Inflammatory macrophage (primary cell): ENCODE data around the gene GABPB2.

Source experiments
- DNase-seq, 2 donors: peaks; one replicate each; pipeline ENCODE4 v3.0.0-alpha.2; 2020 to 2022

GABPB2 gene

DNA sequence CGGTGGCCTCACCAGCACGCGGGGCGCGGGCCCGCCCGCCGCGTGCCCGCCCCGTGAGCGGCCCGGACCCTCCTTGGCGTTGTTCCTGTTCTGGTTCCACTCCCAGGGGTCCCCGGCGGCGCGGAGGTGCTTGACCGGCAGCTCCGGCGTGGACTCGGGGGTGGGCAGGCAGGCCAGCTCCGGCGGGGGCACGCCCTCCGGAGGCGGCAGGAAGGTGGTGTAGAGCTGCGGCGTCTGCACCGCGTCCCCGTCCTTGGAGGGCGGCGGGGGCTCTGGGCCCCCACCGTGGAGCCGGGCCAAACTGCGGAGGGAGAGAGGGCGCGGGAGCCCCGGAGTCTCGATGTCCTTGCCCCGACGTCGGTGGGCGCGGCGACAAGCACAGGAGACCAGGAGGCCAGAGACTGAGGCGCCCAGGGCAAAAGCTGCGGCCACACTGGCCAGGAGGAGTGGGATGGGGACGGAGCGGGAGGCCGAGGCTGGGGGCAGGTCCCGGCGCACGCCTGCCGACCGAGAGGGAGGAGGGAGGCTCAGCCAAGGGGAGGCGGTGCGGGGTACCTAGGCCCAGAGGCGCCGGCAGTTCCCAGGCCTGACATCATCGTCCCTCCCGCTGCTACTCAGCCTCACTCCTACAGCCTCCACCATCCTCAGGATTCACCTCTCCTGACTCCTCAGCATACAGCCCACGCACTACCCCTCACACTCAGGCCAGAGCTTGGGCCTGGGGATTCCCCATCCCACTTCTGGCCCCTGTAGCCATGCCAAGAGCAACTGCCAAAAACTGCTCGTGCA, 62.7 kb downstream of the GABPB2 start:
- no peak for DNase-seq

DNA sequence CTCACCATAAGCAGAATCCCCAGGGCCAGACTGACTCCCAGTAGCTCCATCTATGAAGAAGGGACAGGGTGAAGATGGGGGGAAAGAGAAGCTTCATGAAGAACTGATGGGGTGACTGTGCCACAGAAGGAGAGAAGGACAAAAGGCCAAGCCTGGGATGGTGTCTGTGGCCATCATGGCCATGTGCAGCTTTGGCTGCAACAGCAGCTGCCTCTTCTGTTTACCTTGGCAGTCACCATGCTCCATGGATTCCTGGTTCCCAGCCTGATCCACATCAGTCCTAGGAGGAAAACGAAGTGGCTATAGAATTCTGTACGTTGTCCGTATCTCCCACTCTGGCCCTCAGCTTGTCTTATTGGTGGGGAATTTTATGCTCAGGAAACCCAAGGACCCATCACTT, 63.8 kb downstream of the GABPB2 start:
- DNase-seq: no peak

DNA sequence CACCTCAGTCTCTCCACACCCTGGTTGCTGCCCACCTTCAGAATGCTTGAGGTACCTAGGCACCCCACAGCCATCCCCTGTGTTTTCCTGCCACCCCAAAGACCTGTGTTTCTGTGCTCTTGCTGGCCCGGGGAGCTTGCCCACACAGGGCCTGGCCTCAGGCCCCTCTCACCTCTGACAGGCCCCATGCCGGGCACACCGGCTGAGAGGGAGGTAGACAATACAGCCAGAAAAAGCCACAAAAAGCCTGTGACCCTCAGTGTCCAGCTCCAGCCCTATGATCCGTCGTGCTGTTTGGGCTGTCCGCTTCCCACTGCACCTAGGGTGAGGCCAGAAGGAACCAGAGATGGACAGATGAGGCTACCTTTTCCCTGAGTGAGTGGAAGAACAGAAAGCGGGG, 64.4 kb downstream of the GABPB2 start:
- no peak for DNase-seq

- no peak for DNase-seq
Measured at GRCh38 chr1:151135433-151136385, 65.1 kb downstream of the GABPB2 start.

DNA sequence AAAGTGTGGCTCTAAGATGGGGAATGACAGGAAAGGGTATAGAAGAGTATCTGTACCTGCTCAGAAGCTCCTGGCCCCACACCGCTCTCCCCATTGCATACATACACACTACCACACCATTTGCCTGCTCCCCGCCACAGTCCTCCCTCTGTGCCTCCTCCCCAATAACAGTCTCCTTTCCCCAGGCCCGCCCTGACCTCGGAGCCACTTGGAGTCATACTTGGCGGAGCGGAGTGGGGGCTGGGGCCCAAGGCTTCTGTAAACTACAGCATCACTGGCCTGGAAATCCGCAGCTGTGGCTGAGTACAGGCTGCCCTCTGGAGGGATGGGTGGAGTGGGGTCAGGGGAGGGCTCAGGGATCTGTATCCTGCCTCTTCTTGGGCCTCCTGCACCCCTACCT, 67.2 kb downstream of the GABPB2 start:
- DNase-seq: no peak

- no peak for DNase-seq
Measured at GRCh38 chr1:151142411-151143056, 72.0 kb downstream of the GABPB2 start.

GRCh38 chr1:151143057-151143435, 72.5 kb downstream of the GABPB2 start:
- DNase-seq: no peak

DNA sequence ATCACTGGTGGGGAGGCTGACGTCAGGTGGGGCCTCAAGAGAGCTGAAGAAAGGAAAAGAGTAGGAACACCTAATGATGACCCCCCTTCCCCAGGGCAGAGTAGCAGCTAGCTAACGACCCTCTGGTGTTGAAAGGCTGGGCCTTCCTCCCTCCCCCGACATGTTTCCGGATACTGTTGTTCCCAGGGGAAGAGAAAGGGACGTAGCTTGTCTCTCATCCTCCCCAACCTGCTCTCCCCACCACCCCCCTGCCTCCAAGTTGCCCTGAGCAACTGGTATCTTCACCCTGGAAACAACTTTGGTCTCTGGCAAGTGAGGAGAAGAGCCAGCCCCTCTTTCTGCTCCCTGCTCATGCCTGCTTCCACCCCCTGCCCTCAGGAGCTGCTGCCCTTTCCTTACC, 73.4 kb downstream of the GABPB2 start:
- DNase-seq: no peak

GRCh38 chr1:151144474-151145303, 74.1 kb downstream of the GABPB2 start:
- DNase-seq: no peak

DNA sequence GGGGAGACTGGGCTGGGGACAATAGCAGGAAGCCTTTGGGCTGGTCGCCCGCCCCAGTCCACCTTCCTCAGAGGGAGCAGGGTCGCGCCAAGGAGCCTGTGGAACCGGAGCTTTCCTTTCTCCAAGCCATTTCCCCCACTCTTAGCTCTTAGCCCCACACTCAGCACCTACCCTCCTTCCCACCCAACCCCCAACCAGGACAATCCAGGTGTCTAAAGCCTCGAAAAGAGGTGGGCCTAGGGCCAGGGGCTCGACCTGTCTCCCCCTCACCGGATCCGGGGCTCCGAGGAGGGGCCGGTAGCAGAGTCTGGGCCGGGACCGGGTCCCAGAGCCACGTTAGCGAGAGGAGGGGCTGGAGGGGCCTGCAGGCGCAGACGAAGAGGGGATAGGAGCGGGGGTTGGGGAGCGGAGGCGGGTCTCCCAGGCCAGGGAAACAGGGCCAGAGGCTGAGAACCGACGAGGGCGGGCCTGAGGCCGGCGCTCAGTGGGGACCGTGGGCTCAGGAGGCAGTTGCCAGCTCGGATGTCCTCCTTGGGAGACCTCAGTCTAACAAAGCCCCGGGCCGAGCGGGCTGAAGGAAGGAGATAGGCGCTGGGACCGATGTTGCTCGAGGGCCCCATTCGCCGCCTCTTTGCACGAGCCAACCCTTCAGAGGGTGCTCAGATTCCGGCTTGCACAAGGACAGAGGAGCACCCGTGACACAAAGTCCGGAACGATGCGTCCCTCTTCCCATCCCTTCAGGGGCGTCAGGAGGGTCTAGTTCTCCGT, 74.9 kb downstream of the GABPB2 start:
- DNase-seq: peak; percentile 11 to 25

DNA sequence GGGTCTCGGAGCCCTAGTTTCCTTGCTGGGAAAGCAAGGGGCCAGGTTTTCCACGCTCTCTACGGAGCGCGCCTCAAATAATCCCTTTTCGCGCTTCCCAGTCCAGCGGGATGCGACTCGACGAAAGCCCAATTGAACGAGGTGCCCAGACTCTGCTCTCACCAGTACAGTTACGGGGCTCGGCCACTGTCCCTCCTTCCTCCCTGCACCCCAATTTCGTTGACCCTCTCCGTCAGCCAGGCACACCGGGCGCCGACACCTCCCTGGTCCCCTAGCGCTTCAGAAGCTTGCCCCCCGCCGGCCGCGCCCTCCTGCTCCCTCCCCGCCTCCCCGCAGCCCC, 75.5 kb downstream of the GABPB2 start:
- DNase-seq: no peak

GRCh38 chr1:151146412-151147131, 76.0 kb downstream of the GABPB2 start, which contains the start of gene SEMA6C:
Gene SEMA6C, minus strand, starts transcription at chr1:151146631. Its CDS starts 4,010 bp downstream, at chr1:151142621.
- DNase-seq: peak; percentile 86 to 89

GRCh38 chr1:151147132-151147503, 76.6 kb downstream of the GABPB2 start:
- DNase-seq: no peak

GRCh38 chr1:151147665-151148064, 77.1 kb downstream of the GABPB2 start:
- no peak for DNase-seq

- DNase-seq: peak; percentile 85 to 89
Measured at GRCh38 chr1:151156515-151156819, 85.9 kb downstream of the GABPB2 start, which contains the start of gene TNFAIP8L2. Gene TNFAIP8L2, plus strand, starts transcription at chr1:151156649. Its CDS starts 2,049 bp downstream, at chr1:151158698.

DNA sequence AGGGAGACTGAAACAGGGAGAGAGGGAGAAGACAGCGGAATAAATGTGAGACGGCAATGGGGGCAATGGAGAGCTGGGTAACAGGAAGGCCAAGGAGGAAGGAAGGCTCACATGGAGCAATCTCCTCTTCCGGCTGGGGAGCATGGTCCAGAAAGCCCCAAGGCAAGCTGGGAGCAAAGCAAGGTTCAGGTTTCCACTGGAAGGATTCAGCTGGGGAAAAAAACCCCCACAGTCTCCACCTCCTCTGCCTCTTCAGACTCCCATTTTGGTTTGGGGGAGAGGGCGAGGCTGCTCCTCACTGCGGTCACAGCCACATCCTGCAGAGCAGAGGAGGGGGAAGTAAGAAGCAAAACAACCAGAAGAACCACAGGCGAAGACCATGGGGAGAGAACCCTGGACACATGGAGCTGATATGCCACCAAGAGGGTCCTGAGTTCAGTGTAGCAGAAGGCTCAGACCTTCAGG, 86.5 kb downstream of the GABPB2 start:
- DNase-seq: peak; percentile 58 to 60

- peak; percentile 37 to 39 for DNase-seq
Measured at GRCh38 chr1:151158326-151158725, 87.8 kb downstream of the GABPB2 start.

- peak; percentile 5 to 17 for DNase-seq
Measured at GRCh38 chr1:151158751-151159251, 88.2 kb downstream of the GABPB2 start.

DNA sequence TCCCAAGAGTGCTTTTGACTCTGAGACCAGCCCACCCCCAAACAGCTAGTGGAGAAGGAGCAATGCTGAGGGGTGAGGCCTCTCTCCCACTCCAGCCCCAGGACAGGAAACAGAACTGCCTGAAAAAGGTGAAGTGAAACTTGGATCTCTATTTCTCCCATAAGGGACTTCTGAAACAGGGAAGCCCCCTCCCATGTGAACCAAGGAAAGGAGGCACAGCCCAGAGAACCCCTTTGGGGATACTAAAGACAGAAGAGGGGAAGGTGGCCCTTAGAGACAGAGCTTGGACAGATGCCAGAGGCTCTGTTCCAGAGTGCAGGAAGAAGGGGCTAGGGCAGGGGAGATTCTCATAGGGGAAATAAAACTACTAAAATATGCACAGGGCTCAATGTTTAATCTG, 88.8 kb downstream of the GABPB2 start:
- peak; percentile 47 to 51 for DNase-seq

DNA sequence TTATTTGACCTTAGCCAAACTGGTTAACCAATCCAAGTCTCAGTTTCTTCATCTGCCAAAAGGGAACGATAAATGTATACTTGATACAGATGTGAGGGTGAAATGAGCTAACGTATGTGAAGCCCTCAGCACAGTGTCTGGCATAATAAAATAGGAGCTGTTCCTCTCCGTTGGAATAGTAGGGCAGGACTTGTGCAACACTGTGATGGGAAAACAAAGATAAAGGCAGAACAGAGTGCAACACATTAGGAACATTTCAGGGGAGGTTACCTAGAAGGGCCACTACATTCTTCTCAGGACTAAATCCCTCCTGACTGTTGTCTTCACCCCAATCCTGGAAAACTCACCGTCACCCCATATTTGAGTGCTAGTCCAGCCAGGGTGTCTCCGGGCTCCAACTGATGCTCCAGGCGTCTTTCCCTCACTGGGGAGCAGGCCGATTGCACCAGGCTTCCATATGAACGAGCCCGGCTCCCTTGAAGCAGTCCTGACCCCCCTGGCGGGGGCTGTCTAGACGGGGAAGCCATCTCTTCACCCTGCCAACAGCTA, 94.2 kb downstream of the GABPB2 start:
- DNase-seq: no peak
